Sigmoid colon (tissue), 4 donors: ENCODE data around the gene RESF1.
A peak's percentile ranks its signal among the peaks of the same experiment; 100 is the strongest.

Source experiments
- CTCF ChIP-seq, 4 experiments: fragments of 450-650 bp in 3 of 4; fragments of 200-600 bp in 1 of 4; IDR thresholded peaks; one replicate each; pipeline ENCODE4 v1.5.1; 2016 to 2019; ENCODE audit warnings: antibody characterized with exemption in 4 of 4, mild to moderate bottlenecking in 3 of 4, moderate library complexity in 2 of 4
- EP300 ChIP-seq, 4 donors: sonication (generic); formaldehyde crosslinking; IDR thresholded peaks; one replicate each; pipeline ENCODE4 v1.6.1; 2017; ENCODE audit warnings: antibody characterized with exemption in 4 of 4
- POLR2AphosphoS5 ChIP-seq, 4 donors: sonication (generic); formaldehyde crosslinking; IDR thresholded peaks; one replicate each; pipeline ENCODE4 v1.6.1; 2017; ENCODE audit warnings: antibody characterized with exemption in 4 of 4

GRCh38 chr12:31959161-31959700 is at the start of gene RESF1:
- TF ChIP-seq CTCF (IDR thresholded peaks at IDR 0.05) (no peak), POLR2AphosphoS5 (IDR thresholded peaks at IDR 0.05) (peak; percentile 66 to 90 (median 78)), EP300 (IDR thresholded peaks at IDR 0.05) (no peak)
